DMS79 (cell line): ENCODE results near the gene CENPVL2.
"Not testable (repeated sequence)": the region's sequence is repeated elsewhere in the genome, so short reads cannot be mapped to it uniquely, and the experiment has no call there.

ENCODE experiments used
- DNase-seq: peaks from one replicate; lab custom pipeline; 2025; lab: John Stamatoyannopoulos, UW

CENPVL2 gene

DNA sequence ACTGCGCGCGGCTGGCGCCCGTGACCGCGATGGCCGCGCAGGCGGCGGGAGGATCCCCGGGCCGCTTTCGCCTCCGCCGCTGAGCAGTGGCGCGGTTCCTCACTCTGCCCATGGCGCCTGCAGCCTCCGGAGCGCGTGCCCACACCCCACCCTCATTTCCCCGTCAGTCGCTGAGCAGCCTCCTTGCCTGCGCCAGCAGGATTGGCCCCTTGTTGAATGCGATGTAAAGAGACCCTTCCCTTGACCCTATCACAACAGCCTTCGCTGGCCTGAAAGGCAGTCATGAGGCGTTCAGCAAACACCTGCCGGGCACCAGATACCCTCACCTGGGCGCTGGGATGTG, at the start of gene CENPVL2:
Gene CENPVL2, minus strand, starts transcription at position 112 of the 343 bp plus-strand sequence. Its CDS starts 0 bp downstream, at position 112.
- not testable (repeated sequence) for DNase-seq

DNA sequence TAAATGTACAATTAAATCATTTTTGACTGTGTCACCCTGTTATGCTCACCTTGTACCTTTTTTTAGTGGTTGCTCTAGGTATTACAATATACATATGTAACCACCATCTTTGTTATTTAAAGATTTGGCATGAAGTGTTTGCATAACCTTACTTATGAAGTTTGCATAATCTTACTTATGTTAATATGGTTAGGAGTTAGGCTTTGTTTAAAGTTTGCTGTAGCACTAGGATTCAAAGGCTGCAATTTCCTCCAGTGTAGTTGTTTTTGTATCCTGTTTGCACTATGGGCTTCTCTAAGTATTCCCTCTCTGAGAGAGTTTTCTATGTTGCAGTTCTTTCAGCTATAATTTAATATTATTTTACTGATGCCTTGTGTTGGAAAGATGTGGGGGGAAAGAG, 45.6 kb upstream of the CENPVL2 start:
- DNase-seq: no peak

DNA sequence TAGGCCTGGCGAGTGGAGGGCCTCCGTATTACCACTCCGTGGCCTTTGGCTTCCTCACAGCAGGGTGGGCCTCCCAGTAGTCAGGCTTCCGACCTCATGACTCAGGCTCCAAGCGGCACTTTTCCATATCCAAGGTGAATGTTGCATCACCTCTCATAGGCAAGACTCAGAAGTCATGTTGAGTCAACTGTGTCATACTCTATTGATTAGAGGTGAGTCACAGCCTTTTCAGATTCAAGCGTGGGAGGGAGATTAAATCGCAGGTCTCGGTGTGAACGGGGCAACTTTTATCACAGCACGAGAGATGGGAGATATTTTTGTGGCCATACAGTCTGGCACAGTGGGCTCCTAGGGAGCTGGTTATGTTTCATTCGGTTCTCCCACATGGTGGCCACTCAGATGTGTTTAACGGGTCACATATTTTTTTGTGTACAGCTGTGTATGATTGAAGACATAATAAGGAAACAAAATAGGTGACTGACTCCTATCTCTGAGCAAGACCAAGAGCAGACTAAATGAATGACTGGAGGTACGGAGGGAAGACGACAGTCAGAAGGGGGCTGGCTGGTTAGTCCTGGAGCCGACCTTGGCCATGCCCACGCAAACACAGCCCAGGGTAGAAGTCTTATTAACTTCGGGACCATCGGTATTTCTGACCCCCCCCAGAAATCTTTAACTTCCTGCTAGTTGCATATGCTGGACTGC, 30.5 kb upstream of the CENPVL2 start:
- DNase-seq: not testable (repeated sequence)

DNA sequence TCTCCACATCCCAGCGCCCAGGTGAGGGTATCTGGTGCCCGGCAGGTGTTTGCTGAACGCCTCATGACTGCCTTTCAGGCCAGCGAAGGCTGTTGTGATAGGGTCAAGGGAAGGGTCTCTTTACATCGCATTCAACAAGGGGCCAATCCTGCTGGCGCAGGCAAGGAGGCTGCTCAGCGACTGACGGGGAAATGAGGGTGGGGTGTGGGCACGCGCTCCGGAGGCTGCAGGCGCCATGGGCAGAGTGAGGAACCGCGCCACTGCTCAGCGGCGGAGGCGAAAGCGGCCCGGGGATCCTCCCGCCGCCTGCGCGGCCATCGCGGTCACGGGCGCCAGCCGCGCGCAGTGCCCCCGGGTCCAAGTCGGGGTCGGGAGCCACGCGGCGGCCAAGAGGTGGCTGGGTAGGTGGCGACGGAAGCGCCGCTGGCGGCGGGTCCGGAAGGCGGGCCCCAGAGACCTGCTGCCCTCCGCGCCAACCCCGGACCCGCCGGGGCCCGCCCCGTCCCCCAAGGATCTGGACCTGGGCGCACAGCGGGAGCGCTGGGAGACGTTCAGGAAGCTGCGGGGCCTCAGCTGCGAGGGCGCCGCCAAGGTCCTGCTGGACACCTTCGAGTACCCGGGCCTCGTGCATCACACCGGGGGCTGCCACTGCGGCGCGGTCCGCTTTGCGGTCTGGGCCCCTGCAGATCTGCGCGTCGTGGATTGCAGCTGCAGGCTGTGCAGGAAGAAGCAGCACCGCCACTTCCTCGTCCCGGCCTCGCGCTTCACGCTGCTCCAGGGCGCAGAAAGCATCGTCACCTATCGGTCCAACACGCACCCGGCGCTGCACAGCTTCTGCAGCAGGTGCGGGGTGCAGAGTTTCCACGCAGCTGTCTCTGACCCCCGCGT, 27.9 kb upstream of the CENPVL2 start, which contains the start of gene CENPVL1:
Gene CENPVL1, plus strand, starts transcription at position 236 of the 888 bp plus-strand sequence. Its CDS starts 0 bp downstream, at position 236.
- DNase-seq: not testable (repeated sequence)

DNA sequence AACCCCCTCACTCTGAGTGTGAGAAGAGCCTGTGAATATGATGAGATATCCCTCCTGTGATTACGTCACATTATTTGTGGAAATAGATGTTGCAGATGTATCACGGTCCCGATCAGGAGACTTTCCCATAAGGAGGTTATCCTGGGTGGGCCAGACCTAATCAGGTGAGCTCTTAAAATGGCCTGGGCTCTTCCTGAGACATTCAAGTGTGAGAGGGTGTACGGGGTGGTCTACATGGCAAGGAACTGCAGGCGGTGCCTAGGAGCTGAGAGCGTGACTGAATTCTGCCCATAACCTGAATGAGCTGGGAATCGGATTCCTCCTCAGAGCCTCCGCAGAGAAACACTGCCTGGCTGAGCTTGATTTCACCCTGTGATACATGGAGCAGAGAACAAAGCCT, 14.8 kb upstream of the CENPVL2 start:
- DNase-seq: no peak

DNA sequence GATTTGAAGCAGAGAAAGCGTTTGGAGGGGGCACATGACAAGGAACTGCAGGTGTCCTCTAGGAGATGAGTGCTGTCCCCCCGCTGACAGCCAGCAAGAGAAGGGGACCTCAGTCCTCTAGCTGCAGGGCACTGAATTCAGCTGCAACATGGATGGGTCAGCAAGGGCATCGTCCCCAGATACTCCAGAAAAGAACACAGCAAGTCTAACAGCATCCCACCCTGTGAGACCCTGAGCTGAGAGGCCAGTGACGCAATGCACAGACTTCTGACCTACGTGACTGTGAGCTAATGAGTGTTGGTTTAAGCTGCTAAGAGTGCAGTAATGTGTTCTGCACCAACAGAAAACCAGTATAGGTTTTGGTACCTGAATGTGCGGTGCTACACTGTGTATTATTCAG, 11.6 kb upstream of the CENPVL2 start:
- DNase-seq: no peak

DNA sequence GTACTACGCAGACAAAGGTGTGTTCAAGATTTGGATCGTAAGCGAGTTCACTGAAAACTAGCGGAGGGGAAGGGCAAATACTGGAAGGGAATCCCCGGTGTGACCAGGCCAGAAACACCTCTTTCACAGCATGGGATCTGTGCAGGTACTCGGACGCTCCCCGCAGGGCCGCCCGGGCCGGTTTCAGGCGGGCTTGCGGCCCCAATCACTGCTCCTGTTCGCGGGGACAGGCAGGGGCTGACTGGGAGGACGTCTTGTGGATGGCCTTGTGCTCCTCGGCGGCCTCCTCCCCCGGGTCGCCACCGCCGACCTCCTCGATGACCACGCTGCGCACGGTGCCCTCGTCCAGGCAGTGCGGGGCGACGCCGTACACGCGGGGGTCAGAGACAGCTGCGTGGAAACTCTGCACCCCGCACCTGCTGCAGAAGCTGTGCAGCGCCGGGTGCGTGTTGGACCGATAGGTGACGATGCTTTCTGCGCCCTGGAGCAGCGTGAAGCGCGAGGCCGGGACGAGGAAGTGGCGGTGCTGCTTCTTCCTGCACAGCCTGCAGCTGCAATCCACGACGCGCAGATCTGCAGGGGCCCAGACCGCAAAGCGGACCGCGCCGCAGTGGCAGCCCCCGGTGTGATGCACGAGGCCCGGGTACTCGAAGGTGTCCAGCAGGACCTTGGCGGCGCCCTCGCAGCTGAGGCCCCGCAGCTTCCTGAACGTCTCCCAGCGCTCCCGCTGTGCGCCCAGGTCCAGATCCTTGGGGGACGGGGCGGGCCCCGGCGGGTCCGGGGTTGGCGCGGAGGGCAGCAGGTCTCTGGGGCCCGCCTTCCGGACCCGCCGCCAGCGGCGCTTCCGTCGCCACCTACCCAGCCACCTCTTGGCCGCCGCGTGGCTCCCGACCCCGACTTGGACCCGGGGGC, 567 bp downstream of the CENPVL2 start:
- DNase-seq: not testable (repeated sequence)

DNA sequence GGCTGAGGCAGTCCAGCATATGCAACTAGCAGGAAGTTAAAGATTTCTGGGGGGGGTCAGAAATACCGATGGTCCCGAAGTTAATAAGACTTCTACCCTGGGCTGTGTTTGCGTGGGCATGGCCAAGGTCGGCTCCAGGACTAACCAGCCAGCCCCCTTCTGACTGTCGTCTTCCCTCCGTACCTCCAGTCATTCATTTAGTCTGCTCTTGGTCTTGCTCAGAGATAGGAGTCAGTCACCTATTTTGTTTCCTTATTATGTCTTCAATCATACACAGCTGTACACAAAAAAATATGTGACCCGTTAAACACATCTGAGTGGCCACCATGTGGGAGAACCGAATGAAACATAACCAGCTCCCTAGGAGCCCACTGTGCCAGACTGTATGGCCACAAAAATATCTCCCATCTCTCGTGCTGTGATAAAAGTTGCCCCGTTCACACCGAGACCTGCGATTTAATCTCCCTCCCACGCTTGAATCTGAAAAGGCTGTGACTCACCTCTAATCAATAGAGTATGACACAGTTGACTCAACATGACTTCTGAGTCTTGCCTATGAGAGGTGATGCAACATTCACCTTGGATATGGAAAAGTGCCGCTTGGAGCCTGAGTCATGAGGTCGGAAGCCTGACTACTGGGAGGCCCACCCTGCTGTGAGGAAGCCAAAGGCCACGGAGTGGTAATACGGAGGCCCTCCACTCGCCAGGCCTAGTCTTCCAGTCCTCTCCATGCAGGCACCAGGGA, 2.8 kb downstream of the CENPVL2 start:
- DNase-seq: not testable (repeated sequence)

DNA sequence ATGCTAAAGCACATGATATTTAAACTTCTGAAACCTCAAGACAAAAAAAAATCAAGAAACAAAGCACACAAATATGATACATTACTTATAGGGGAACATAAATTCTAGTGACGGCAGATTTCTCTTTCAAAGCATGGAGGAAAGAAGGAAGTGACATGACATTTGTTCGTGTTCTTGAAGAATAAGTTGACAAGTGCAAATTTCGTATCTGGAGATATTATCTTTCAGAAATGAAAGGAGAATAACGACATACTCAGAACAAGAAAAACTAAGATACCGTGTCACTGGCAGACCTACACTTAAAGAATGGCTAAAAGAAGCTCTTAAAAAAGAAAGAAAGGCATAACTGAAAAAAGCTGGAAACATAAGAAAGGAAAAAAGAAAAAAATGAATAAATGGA, 16.6 kb downstream of the CENPVL2 start:
- no peak for DNase-seq

DNA sequence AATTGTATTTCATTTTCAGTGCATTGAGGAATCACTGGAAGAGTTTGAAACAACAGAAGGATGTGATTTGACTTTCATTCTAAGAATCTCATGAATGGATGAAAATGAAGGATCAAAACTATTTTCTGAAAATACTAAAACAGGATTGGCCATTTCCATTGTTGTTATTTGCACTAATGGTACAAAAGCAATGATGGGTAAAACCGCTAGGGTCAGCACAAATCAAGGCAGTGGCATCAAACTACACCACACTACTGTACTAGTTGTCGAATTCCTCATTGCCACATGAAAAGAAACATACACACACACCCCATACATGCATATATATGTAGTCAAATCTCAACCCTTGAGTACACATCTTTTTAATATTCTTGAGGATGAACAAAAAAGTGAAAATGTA, 39.3 kb downstream of the CENPVL2 start:
- no peak for DNase-seq

DNA sequence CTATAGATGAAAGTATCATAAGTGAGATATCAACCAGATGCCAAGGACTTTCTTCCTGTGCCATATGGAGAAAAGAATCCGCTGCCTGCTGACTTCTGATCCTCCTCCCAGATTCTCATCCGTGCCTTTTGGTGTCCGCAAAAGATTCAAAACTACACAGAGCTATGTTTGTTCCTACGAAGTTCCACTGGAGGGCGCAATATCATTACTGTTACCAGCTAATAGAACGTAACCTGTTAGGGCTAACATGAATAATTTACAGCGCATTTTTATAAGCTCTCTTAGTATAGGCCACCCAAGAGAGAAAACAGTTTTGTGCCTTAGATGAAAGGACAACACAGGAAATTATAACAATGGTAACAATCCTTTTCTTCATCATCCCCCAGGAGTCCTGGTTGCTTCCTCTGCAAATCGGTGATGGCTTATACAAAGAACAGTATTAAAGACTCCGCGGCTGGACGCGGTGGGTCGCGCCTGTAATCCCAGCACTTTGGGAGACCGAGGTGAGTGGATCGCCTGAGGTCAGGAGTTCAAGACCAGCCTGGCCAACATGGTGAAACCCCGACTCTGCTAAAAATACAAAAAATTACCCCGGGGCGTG, 41.1 kb downstream of the CENPVL2 start:
- DNase-seq: no peak

DNA sequence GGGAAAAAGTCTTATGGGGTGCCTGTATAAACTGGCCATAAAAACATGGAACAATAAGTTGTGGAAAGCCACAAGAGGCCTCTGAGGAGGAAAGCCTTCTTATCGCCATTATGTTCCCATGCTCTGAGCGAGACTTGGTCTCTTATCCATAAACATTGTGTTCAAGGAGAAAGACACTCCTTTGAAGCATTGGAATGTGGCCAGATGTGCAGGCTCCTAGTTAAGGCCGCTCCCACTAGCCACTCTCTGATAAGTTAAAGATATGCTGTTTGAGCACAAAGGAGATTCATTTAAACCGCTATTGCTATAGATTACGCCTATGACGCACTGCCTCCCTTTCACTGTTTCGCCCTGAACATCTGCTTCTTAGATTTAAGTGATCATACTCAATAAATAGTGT, 46.1 kb downstream of the CENPVL2 start:
- not testable (repeated sequence) for DNase-seq
